Stimulated activated naive CD8-positive, alpha-beta T cell treated with anti-CD3 and anti-CD28 coated beads, Interleukin-15, Interleukin-2, amounts not matched to agents 100 U/mL and 50 U/mL, for 24 hours (primary cell): Measurements from ENCODE around the gene AKT2.
A peak's percentile ranks its signal among the peaks of the same experiment; 100 is the strongest.

Experiments used
- ATAC-seq: fragments of 150-1000 bp; cut with Tn5 transposase; one replicate; pipeline ENCODE4 v1.10.0; 2021
- DNase-seq: peaks from one replicate; pipeline ENCODE4 v3.0.0; 2021

Gene AKT2

DNA sequence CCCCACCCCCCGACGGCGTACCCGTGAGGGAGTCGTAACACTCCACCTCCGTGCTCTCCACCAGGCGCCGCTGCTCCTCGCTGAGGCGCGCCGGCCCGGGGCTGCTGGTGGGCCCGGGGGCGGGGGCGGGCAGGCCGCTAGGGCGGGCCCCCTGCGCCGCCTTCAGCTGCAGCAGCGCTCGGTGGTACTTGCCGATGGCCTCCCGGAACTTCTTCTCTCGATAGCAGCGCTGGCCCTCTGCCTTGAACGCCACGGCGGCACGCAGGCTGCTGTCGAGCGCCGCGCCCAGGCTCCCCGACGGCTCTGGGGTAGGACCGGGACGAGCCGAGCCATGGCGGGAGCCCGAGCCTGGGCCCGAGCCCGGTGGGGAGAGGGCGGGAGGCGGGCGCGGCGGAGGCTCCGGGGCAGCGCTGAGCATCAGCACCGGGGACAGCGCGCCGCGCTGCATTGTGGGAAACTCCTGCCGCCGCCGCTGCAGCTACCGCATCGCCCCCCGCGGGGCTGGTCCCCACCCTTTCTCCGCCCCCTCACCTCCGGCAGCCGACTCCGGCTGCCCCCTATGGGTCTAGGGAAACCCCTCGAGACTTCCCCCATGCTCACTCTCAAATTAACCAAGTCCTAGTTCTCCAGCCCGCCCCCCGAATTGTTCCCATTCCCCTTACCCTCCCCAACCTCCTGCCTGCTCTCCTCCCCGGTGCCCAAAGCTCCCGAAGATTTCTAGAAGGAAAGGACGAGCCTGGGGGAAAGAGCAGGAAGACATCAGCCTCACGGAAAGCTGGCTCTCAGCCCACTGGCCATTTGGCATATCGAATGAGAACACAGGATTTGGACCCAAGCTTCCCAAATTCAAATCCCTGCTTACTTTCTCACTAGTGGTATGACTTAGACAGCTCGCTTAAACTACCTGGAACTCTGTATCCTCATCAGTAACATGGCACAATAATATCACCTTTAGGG, 66.9 kb downstream of the AKT2 start, which contains the start of gene TTC9B:
TSS of gene TTC9B (minus strand) at position 451 of the 957 bp plus-strand sequence. CDS start at position 448, 3 bp downstream.
- DNase-seq (peak; percentile 72), ATAC-seq (peak; percentile 51)

DNA sequence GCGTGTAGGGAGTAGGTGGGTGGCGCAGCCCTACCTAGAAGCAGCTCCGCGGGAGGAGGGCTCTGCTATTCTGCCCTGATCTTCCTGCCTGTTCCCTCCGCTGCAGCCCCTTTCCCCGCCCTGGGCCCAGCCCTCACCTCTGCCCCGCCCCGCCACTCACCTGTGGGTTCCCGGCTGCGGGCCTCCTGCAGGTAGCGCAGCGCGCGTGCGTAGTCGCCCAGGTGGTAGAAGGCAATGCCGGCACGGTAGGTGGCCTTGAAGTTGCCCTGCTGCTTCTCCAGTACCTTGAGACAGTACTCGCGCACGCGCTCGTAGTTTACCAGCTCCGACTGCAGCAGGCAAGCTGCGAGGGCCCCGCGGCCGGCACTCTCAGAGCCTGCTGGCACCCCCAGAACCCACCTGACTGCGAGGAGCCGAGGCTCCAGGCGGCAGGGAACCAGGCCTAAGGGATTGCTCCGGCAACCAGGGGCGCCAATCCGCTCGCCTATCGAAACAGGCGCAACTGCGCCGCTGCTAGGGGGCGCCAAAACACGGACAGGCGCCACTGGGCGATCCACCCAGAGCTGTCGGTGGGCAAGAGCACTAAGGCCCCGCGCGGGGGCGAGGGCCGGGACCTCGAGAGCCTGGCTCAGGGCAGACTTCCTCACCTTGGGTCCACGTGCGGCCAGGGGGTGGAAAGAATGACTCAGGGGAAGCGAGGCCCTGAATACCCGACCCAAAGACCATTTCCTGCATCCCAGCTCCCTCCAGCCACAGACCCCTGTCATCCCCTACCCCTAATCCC, 67.9 kb downstream of the AKT2 start:
- peak; percentile 48 for DNase-seq
- ATAC-seq, result no peak

DNA sequence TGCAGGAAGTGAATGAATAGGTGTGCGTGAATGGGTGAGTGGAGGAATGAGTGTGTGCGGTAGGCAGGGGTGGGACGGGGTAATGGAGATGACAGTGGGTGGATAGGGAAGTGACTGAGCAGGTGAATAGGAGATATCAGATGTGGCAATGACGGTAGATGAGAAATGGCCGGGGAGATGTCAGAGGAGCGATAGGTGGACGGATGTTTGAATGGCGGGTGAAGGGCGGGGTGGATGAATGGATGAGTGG, 68.4 kb downstream of the AKT2 start:
- DNase-seq (no peak), ATAC-seq (no peak)

DNA sequence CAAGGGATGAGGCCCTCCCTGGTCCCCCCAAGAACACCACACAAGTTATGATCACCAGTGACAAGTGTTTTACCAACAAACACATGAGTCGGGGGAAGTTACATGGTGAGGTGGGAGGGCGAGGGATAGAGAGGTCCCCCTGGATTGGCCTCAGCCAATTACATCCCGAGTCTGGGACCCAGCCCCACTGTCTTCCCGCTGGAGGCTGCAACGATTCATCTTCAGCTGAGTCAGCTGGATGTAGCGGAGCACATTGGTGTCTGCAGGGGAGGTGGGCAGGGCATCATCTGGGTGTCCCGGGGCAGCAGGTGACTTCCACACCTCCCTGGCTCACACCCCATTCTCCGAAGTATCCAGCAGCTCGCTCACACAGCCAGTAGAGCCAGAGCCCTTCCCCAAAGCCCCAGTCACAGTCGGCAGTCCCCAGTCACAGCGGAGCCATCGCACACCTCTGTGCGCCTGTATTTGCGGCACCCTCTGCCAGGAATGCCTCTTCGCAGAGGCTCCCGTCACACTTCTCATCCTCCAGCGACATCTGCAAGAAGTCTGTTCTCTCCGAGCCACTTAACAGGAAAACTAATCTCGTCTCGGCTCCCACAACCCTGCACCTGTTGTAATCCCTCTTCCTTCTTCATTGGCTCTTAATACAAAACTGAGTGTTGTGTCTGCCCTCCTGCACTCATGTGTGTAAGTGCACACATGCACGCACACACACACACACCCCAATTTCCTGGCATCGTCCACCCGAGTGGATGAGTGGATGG, 69.0 kb downstream of the AKT2 start:
- ATAC-seq (no peak), DNase-seq (no peak)

DNA sequence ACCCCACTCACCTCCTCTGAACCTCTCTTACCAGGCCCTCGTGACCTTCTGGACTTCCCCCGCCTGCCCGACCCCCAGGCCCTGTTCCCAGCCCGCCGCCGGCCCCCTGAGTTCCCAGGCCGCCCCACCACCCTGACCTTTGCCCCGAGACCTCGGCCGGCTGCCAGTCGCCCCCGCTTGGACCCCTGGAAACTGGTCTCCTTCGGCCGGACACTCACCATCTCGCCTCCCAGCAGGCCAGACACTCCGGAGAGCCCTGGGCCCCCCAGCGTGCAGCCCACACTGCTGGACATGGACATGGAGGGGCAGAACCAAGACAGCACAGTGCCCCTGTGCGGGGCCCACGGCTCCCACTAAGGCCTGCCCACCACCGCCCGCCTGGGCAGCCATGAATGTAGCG, 70.2 kb downstream of the AKT2 start:
- ATAC-seq (no peak), DNase-seq (no peak)

DNA sequence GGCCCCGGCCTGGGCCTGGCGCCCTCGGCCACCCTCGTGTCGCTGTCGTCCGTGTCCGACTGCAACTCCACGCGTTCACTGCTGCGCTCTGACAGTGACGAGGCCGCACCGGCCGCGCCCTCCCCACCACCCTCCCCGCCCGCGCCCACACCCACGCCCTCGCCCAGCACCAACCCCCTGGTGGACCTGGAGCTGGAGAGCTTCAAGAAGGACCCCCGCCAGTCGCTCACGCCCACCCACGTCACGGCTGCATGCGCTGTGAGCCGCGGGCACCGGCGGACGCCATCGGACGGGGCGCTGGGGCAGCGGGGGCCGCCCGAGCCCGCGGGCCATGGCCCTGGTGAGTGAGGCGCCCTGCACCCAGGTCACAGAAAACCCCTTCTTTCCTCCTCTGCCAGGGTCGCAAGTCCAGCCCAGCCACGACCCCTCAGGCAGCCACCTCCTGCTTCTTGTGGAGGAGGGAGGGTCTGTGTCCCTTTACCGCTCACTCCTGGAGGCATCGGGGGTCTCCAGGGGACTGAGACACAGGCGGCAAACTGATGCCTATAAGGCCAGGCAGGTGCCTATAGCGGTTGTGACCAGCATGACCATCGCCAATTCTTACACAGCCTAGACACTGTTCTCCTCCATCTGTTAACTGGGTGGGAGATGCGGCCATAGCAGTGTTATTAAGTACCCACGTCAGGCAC, 71.1 kb downstream of the AKT2 start:
- no peak for ATAC-seq
- DNase-seq, result no peak

DNA sequence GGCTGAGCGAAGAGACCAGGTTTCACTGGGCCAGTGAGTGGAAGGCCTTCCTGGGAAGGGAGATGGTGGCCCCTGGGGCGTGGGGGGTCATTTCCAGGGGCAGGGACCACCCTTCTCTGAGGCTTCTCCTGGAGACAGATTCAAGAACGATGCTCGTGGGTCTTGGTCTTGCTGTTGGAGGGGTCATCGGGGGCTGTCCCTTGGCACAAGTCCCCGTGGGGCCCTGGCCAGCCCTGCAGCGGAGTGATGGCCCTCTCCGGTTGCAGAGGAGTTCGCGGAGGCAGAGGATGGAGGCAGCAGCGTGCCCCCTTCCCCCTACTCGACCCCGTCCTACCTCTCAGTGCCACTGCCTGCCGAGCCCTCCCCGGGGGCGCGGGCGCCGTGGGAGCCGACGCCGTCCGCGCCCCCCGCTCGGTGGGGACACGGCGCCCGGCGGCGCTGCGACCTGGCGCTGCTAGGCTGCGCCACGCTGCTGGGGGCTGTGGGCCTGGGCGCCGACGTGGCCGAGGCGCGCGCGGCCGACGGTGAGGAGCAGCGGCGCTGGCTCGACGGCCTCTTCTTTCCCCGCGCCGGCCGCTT, 71.8 kb downstream of the AKT2 start:
- ATAC-seq (no peak), DNase-seq (no peak)

DNA sequence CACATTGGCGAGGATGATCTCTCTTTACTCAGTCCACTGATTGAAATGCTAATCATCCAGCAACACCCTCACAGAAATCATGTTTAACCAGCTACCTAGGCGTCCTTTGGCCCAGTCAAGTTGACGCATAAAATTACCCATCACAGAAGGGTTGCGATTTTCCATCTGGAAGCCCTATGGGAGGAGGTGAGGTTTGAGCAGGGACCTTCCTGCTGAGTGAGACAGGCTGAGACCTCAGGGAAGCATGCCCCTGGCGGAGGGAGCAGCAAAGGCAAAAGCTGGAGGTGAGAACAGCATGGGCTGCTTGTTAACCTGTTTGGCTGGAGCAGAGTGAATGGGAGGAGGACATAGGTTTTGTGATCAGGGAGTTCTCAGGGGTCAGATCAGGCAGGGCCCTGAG, 74.3 kb downstream of the AKT2 start:
- no peak for ATAC-seq
- DNase-seq, result no peak

DNA sequence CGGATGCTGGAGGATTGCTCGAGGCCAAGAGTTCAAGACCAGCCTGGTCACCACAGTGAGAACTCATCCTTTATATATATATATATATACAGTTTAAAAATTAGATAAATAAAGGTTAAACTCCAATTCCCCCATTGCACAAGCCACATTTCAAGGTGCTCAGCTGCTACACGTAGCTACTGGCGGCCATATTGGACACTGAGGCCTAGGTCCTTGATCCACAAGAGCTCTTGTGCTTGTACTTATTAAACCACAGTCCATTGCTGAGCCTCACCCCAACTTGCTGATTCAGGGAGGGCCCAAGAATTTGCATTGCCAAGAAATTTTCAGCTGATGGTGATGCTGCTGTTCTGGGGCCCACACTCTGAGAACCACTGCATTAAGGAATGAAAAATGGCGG, 76.5 kb downstream of the AKT2 start:
- ATAC-seq (no peak), DNase-seq (no peak)

DNA sequence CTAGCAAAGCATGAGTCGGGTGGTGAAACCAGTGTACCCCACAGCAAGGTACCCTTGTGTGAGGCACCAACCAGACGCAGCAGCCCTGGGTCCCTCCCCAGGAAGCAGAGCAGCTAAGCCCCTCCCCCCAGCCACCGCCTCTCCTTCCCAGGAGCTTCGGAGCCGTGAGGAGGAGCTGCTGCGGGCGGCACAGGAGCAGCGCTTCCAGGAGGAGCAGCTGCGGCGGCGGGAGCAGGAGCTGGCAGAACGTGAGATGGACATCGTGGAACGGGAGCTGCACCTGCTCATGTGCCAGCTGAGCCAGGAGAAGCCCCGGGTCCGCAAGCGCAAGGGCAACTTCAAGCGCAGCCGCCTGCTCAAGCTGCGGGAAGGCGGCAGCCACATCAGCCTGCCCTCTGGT, 79.4 kb downstream of the AKT2 start:
- ATAC-seq, result no peak
- DNase-seq, result no peak

DNA sequence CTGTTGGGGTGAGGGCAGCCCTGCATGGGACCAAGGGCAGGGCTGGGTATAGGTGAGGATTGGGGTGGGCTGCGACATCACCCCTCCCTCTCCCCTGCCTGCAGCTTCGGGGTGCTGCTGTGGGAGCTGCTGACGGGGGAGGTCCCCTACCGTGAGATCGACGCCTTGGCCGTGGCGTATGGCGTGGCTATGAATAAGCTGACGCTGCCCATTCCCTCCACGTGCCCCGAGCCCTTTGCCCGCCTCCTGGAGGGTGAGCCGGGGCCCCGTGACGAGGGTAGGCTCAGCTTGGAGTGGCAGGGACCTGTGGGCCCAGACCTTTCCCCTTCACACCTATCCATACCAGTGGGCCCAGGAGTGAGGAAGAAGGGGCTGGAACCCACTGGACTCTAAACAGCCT, 80.8 kb downstream of the AKT2 start:
- DNase-seq, result no peak
- ATAC-seq, result no peak

DNA sequence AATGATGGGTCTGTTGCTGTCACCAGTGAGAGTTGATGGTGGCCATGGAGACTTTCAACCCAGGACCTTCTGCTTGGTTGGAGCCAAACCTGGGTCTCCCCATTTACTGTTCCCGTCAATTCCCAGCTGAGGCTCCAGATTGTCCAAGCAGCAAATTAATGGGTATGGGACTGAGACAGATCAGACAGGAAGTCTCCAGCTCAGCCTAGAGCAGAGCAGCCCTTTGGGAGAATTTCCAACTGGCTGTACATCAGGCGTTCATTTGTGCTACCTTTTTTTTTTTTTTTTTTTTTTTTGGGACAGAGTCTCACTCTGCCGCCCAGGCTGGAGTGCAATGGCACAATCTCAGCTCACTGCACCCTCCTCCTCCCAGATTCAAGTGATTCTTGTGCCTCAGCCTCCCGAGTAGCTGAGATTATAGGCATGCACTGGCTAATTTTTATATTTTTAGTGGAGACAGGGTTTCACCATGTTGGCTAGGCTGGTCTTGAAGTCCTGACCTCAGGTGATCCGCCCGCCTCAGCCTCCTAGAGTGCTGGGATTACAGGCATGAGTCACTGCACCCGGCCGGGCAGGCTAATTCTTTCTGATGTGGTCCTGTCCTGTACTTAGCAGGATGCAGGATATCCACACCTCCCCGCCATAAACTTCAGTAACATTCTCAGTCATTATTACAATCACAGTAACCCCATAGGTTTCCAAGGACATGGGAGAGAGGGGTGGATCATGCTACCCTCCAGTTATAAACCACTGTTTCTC, 84.6 kb downstream of the AKT2 start:
- no peak for ATAC-seq

DNA sequence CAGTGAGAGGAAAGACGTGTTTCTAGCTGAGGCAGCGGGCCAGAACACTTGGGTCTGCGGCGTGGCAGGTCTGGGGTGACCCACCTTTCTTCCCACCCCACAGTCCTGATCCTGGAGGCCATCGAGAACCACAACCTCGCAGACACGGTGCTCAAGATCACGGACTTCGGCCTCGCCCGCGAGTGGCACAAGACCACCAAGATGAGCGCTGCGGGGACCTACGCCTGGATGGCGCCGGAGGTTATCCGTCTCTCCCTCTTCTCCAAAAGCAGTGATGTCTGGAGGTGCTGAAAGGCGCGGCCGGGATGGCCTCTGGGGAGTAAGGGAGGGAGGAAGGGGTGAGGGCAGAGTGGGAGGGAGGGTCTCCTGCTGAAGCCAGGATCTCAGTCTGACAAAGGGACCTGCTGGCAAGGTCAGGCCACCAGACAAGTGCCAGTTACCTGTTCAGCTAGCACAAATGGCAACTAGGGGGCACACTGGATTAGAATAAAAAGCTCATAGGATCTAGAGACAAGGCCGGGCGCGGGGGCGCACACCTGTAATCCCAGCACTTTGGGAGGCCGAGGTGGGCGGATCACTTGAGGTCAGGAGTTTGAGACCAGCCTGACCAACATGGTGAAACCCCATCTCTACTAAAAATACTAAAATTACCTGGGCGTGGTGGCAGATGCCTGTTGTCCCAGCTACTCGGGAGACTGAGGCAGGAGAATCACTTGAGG, 86.7 kb downstream of the AKT2 start:
- ATAC-seq, result no peak
- no peak for DNase-seq

More for the DNA sequence above, 84.6 kb downstream of the AKT2 start:
- no peak for DNase-seq

DNA sequence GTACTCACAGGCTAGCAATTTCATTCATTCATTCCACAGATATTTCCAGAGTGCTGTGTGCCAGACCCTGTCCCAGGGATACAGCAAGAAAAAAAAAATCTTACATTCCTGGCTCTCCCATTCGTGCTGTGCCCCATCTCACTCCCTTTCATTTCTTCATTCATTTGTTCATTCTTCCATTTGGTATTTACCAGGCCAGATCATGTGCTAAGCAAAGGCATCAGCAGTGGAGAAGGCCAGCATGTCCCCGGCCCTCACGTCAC, 91.6 kb downstream of the AKT2 start:
- no peak for DNase-seq

DNA sequence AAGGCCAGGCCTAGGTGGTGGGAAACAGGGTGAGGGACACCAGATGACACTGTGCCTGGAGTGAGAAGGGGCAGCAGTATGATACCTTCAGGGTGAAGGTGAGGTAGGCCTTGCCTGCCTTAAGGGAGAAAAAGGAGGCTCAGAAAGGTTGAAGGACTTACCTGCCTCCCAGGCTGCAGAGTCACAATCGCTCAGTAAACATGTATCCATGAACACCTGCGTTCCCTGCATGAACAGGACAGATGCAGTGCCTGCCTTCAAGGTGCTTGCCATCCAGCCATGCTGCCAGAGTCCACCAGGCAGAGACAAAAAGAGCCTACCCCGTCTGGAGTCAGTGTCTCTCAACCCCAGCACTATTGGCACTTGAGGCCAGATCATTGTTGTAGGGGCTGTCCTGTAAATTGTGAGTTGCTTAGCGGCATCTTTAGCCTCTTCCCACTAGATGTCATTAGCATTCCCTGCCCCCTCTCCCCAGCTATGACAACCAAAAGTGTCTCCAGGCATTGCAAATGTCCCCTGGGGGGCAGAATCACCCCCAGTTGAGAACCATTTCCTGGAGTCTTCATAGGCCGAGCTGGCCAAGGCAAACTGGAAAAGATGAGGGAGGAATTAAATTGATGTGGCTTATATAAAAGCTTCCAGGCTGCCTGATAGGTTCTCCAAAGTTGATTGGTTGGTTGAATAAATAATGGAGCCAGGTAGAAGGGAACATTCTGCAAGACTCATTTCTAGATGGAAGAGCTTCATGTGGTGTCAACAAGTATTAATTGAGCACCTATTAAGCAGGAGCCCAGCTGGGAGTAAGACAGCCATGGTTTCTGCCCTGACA, 92.2 kb downstream of the AKT2 start:
- ATAC-seq (no peak), DNase-seq (no peak)

More for the DNA sequence above, 91.6 kb downstream of the AKT2 start:
- no peak for ATAC-seq

DNA sequence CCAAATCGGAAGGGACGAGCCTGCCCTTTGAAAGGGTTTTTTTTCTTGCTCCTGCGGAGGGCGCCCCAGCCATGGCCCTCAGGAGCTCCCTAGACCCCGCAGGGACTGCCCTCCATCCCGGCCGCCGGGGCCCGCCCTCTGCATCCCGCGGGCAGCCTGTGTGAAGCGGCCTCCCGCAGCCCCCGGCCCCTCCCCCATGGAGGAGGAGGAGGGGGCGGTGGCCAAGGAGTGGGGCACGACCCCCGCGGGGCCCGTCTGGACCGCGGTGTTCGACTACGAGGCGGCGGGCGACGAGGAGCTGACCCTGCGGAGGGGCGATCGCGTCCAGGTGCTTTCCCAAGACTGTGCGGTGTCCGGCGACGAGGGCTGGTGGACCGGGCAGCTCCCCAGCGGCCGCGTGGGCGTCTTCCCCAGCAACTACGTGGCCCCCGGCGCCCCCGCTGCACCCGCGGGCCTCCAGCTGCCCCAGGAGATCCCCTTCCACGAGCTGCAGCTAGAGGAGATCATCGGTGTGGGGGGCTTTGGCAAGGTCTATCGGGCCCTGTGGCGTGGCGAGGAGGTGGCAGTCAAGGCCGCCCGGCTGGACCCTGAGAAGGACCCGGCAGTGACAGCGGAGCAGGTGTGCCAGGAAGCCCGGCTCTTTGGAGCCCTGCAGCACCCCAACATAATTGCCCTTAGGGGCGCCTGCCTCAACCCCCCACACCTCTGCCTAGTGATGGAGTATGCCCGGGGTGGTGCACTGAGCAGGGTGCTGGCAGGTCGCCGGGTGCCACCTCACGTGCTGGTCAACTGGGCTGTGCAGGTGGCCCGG, 93.1 kb downstream of the AKT2 start:
- peak; percentile 17 for ATAC-seq
- DNase-seq, result peak; percentile 39

DNA sequence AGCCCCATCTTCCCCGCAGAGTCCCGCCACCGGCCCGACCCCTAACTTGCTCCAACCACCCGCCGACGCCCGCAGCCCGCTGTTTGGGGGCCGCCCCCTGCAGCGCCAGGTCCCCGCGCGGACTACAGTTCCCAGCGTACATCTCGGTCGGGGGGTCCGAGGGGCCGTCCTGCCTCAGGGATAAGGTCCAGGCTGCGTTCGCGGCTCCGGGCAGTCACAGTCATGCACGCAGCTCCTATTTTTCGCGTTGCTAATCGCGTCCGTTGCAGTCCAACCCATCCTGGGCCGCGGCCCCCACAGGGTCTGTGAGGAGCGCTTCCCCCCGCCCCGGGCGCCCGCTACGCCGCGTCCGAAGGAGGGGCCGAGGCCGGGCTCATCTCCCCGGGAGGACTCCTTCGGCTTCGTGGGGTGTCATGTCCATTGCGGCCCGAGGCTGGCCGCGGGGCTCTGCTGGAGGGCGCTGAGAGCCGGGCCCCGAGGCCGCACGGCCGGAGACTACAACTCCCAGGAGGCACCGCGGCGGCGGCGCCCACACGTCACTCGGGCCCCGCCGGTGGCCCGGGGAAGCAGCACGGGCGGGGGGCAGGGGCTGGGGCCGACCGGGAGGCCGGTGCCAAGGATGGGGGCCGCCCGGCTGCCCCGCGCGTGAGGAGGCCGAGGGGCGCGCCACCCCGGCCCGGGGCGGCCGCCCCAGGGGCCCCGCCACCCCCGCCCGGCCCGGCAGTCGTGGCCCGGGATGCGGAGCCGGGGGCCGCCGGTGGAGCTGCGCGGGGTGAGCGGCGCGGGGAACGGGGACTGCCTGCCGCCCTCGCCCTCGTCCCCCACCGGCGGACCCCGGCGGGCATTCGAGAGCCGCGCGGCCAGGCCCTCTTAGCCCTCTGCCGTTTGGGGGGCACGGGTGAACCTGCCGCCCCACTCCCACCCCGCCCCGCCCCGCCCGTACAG, 94.0 kb downstream of the AKT2 start, which contains the start of gene MAP3K10:
TSS of gene MAP3K10 (plus strand) at position 536 of the 945 bp plus-strand sequence. CDS start 606 bp downstream, outside the sequence.
- ATAC-seq (peak; percentile 95), DNase-seq (peak; percentile 86)
